Body of pancreas (tissue), 4 donors: Measurements from ENCODE around the gene NOP16. TPM values are rescaled to one million over a fixed set of nuclear protein-coding genes. Genes with fewer than 3 reads are reported as not detected.

ENCODE experiments used
- ATAC-seq: fragments of 150-250 bp; one replicate; pipeline ENCODE4 v1.9.1; 2016
- DNase-seq, 4 donors: peaks; one replicate each; pipeline ENCODE4 v3.0.0-alpha.2; 2019
- H3K27ac ChIP-seq, 4 donors: fragments of 200-600 bp; sonication (generic); 1 replicate in 3 of 4; 2 replicates in 1 of 4; pipeline versions ENCODE4 v1.5.1 to v1.6.1; 2016 to 2019; ENCODE audit warnings: mild to moderate bottlenecking in 1 of 4, mixed read lengths in 1 of 4, moderate library complexity in 1 of 4
- H3K27me3 ChIP-seq, 2 donors: fragments of 200-600 bp; sonication (generic); one replicate each; pipeline ENCODE4 v1.6.0; 2016; ENCODE audit warnings: mild to moderate bottlenecking in 1 of 2
- H3K36me3 ChIP-seq, 2 donors: fragments of 200-600 bp; sonication (generic); replicated peaks in 1 of 2; 2 replicates each; pipeline ENCODE4 v1.5.1; 2016; ENCODE audit warnings: low read depth in 2 of 2; ENCODE audit not compliant: insufficient read depth in 1 of 2
- H3K4me1 ChIP-seq: fragments of 200-600 bp; sonication (generic); one replicate; pipeline ENCODE4 v1.6.0; 2016
- H3K4me3 ChIP-seq, 2 donors: fragments of 200-600 bp; sonication (generic); 1 replicate in 1 of 2; 2 replicates in 1 of 2; pipeline ENCODE4 v1.5.1; 2016 to 2019
- H3K9me3 ChIP-seq, 3 donors: fragments of 200-600 bp; sonication (generic); 1 replicate in 2 of 3; 2 replicates in 1 of 3; pipeline ENCODE4 v1.5.1; 2016
- POLR2A ChIP-seq, 3 donors: fragments of 450-650 bp; IDR thresholded peaks; one replicate each; pipeline ENCODE4 v1.6.1; 2016; ENCODE audit warnings: antibody characterized with exemption in 3 of 3, mild to moderate bottlenecking in 2 of 3
- intact Hi-C: fragments of 100-400 bp; cut with DNase I; formaldehyde crosslinking; loops from one replicate; pipeline ENCODE4 v1.15.1; 2023
- microRNA counts, 2 donors: library from miRNA; unstranded; fragments of <30 nt; microRNA quantifications; one replicate each; lab custom pipeline; 2017
- microRNA-seq, 2 donors: library from miRNA; unstranded; fragments of <30 nt; microRNA quantifications; one replicate each; pipeline ENCODE4, GENCODE V29; 2016; ENCODE audit warnings: borderline number of aligned reads in 2 of 2, borderline replicate concordance in 2 of 2
- small RNA-seq: library from RNA; depleted of rRNA; stranded (forward); fragments of <200 nt; gene quantifications from one replicate; pipeline ENCODE3, GENCODE V24; 2016
- total RNA-seq, 2 donors: library from RNA; depleted of rRNA; stranded (reverse); fragments of >200 nt; gene quantifications; one replicate each; pipeline ENCODE4 v1.1.0, GENCODE V29; 2016
- TF ChIP-seq, protein P1 (sequence below), 7 experiments: fragments of 450-650 bp in 4 of 7; fragments of 200-600 bp in 3 of 7; sonication (generic) in 3 of 7; IDR thresholded peaks; one replicate each; pipeline ENCODE4 v1.5.1; 2016 to 2019; ENCODE audit warnings: antibody characterized with exemption in 7 of 7

NOP16 gene
- total RNA-seq, 2 donors from 2014 or later: 19.2 to 32.0 TPM

GRCh38 chr5:176334031-176334770 is 54.2 kb downstream of the NOP16 start:
- Histone ChIP-seq H3K27ac (no peak overlapping the region), H3K27me3 (no peaks in the 10 kb centered on the region), H3K4me1 (no peaks in the 10 kb centered on the region), H3K36me3 (peaks cover 0 to 2% of the 10 kb centered on the region in 2 donors), H3K9me3 (no peaks in the 10 kb centered on the region), H3K4me3 (no peak overlapping the region)
- ATAC-seq (no peak), DNase-seq (no peak)
- TF ChIP-seq, protein P1, sequence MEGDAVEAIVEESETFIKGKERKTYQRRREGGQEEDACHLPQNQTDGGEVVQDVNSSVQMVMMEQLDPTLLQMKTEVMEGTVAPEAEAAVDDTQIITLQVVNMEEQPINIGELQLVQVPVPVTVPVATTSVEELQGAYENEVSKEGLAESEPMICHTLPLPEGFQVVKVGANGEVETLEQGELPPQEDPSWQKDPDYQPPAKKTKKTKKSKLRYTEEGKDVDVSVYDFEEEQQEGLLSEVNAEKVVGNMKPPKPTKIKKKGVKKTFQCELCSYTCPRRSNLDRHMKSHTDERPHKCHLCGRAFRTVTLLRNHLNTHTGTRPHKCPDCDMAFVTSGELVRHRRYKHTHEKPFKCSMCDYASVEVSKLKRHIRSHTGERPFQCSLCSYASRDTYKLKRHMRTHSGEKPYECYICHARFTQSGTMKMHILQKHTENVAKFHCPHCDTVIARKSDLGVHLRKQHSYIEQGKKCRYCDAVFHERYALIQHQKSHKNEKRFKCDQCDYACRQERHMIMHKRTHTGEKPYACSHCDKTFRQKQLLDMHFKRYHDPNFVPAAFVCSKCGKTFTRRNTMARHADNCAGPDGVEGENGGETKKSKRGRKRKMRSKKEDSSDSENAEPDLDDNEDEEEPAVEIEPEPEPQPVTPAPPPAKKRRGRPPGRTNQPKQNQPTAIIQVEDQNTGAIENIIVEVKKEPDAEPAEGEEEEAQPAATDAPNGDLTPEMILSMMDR (IDR thresholded peaks at IDR 0.05): no peak
- TF ChIP-seq POLR2A (IDR thresholded peaks at IDR 0.05): no peak
- intact Hi-C loops: no loop called here

MicroRNA genes within 50 kb of the gene (microRNA counts, 767-probe panel; counts per million panel counts)
- 0 to 736 counts per million in 2 donors for microRNA hsa-miR-1271-5p (lab: Ali Mortazavi, UCI)

Small RNA genes lying within 50 kb of the gene (microRNA-seq; reads per million reads assigned to microRNA genes)
- gene MIR1271: 1.3 to 7.9 reads per million in 2 donors

Small RNA genes lying within 50 kb of the gene (small RNA-seq; reads per million reads assigned to genes)
- 0.33 reads per million for gene MIR1271

Other genes with a start within 250 kb of the NOP16 start
- gene SIMC1, start 150.2 kb downstream of the NOP16 start, total RNA-seq: 10 to 100 TPM; 10.4 to 21.8 TPM
- gene KIAA1191, start 26.8 kb downstream of the NOP16 start, total RNA-seq: 100 to 1,000 TPM in 1 of 2 donors, 10 to 100 TPM in 1; 56.0 to 110 TPM
- 1 to 10 TPM; 2.9 to 3.3 TPM for gene ARL10, start 23.1 kb downstream of the NOP16 start, total RNA-seq
- gene HIGD2A, start 153 bp upstream of the NOP16 start, total RNA-seq: 10 to 100 TPM; 20.1 to 44.1 TPM
- gene CLTB, start 27.9 kb upstream of the NOP16 start, total RNA-seq: 10 to 100 TPM; 39.6 to 57.3 TPM
- gene FAF2, start 59.8 kb upstream of the NOP16 start, total RNA-seq: 10 to 100 TPM; 15.8 to 44.2 TPM
- 10 to 100 TPM; 10.9 to 38.6 TPM for gene RNF44, start 148.8 kb upstream of the NOP16 start, total RNA-seq
- 1 to 10 TPM in 1 of 2 donors, not detected in 1; 1.3 TPM for gene CDHR2, start 160.7 kb upstream of the NOP16 start, total RNA-seq
- gene GPRIN1, start 221.6 kb upstream of the NOP16 start, total RNA-seq: 1 to 10 TPM in 1 of 2 donors, under 1 TPM in 1; 0.26 to 1.3 TPM
- not detected for gene SNCB, start 241.9 kb upstream of the NOP16 start, total RNA-seq
- gene EIF4E1B, start 242.1 kb upstream of the NOP16 start, total RNA-seq: 10 to 100 TPM in 1 of 2 donors, under 1 TPM in 1; 0.26 to 11.5 TPM